Lower lobe of right lung (tissue), 2 donors: ENCODE results near the gene TTLL11. TPM values are rescaled to one million over a fixed set of nuclear protein-coding genes. Genes with fewer than 3 reads are reported as not detected.

Experiments used
- ATAC-seq, 2 donors: fragments of 200-7000 bp; cut with Tn5 transposase; one replicate each; pipeline ENCODE4 v1.9.1; 2020 to 2022; ENCODE audit warnings: mild to moderate bottlenecking in 2 of 2, moderate library complexity in 2 of 2
- DNase-seq: peaks from one replicate; pipeline ENCODE4 v3.0.0-alpha.2; 2020
- H3K27ac ChIP-seq: fragments of 200-600 bp; one replicate; pipeline ENCODE4 v1.8.0; 2022
- H3K27me3 ChIP-seq: fragments of 200-600 bp; one replicate; pipeline ENCODE4 v1.8.0; 2022; ENCODE audit warnings: low read depth
- H3K36me3 ChIP-seq: fragments of 200-600 bp; one replicate; pipeline ENCODE4 v1.8.0; 2022; ENCODE audit warnings: mild to moderate bottlenecking
- H3K4me1 ChIP-seq: fragments of 200-600 bp; one replicate; pipeline ENCODE4 v1.8.0; 2022
- H3K4me3 ChIP-seq: fragments of 200-600 bp; one replicate; pipeline ENCODE4 v1.8.0; 2022; ENCODE audit warnings: mild to moderate bottlenecking
- H3K9me3 ChIP-seq: fragments of 200-600 bp; one replicate; pipeline ENCODE4 v1.8.0; 2022
- CTCF ChIP-seq: fragments of 200-600 bp; IDR thresholded peaks from one replicate; pipeline ENCODE4 v1.8.0; 2022; ENCODE audit warnings: antibody characterized with exemption, mild to moderate bottlenecking
- intact Hi-C: fragments of 100-400 bp; cut with DNase I; formaldehyde crosslinking; loops from one replicate; pipeline ENCODE4 v1.11.0; 2022
- total RNA-seq: library from RNA; stranded (reverse); fragmentation: NEBNext Ultra II Directional; extraction: Animal tissue kit (Norgen Biotek cat#: 25700); gene quantifications from one replicate; pipeline ENCODE4 v1.2.1, GENCODE V29; 2021
- donor health status: DM: no; HTN: yes; CAD: no; lungs with severe emphysema.

TTLL11 gene
- total RNA-seq, 1 donor from 2014 or later = 11.7 TPM

- H3K4me1 ChIP-seq = no peaks in the 10 kb centered on the region
- H3K9me3 ChIP-seq = no peaks in the 10 kb centered on the region
- ATAC-seq (peak in 1 of 2 donors; percentile 27), DNase-seq (no peak)
- no peak overlapping the region for H3K4me3 ChIP-seq
- no peak for TF ChIP-seq CTCF
- intact Hi-C loops = no loop called here
- H3K27me3 ChIP-seq = no peaks in the 10 kb centered on the region
- H3K27ac ChIP-seq = no peak overlapping the region
- H3K36me3 ChIP-seq = no peaks in the 10 kb centered on the region
Observed at GRCh38 chr9:122055701-122056100, 37.4 kb downstream of the TTLL11 start.

- no peaks in the 10 kb centered on the region for H3K9me3 ChIP-seq
- H3K36me3 ChIP-seq = no peaks in the 10 kb centered on the region
- no peaks in the 10 kb centered on the region for H3K27me3 ChIP-seq
- H3K4me3 ChIP-seq = no peak overlapping the region
- intact Hi-C loops = no loop called here
- DNase-seq (no peak), ATAC-seq (no peak)
- no peak for TF ChIP-seq CTCF
- H3K27ac ChIP-seq = no peak overlapping the region
- no peaks in the 10 kb centered on the region for H3K4me1 ChIP-seq
Observed at GRCh38 chr9:122053567-122054350, 39.3 kb downstream of the TTLL11 start.

- H3K9me3 ChIP-seq = no peaks in the 10 kb centered on the region
- H3K27me3 ChIP-seq = no peaks in the 10 kb centered on the region
- DNase-seq (no peak), ATAC-seq (no peak)
- H3K4me3 ChIP-seq = no peak overlapping the region
- intact Hi-C loops = no loop called here
- H3K36me3 ChIP-seq = no peaks in the 10 kb centered on the region
- no peaks in the 10 kb centered on the region for H3K4me1 ChIP-seq
- TF ChIP-seq CTCF = no peak
- H3K27ac ChIP-seq = no peak overlapping the region
Observed at GRCh38 chr9:122053064-122053463, 40.0 kb downstream of the TTLL11 start.

- Histone ChIP-seq H3K36me3 (no peaks in the 10 kb centered on the region), H3K4me3 (no peak overlapping the region), H3K27ac (no peak overlapping the region), H3K9me3 (no peaks in the 10 kb centered on the region), H3K4me1 (no peaks in the 10 kb centered on the region), H3K27me3 (no peaks in the 10 kb centered on the region)
- DNase-seq (no peak), ATAC-seq (no peak)
- no peak for TF ChIP-seq CTCF
- intact Hi-C loops = no loop called here
Observed at GRCh38 chr9:122051351-122052321, 41.5 kb downstream of the TTLL11 start.

GRCh38 chr9:122050167-122050566 lies 42.9 kb downstream of the TTLL11 start:
- Histone ChIP-seq H3K4me3 (no peak overlapping the region), H3K27me3 (no peaks in the 10 kb centered on the region), H3K27ac (no peak overlapping the region), H3K9me3 (no peaks in the 10 kb centered on the region), H3K36me3 (no peaks in the 10 kb centered on the region), H3K4me1 (no peaks in the 10 kb centered on the region)
- intact Hi-C loops = no loop called here
- TF ChIP-seq CTCF = no peak
- ATAC-seq (no peak), DNase-seq (no peak)
